ENCODE results near the gene TBC1D16.
"Not testable (repeated sequence)": the region's sequence is repeated elsewhere in the genome, so short reads cannot be mapped to it uniquely, and the experiment has no call there.

TBC1D16 gene

GRCh38 chr17:79912552-79913330 lies 122.9 kb downstream of the TBC1D16 start:
- no peak for DNase-seq (ENCODE audit: low read depth)

- DNase-seq (ENCODE audit: low read depth) = no peak
Observed at GRCh38 chr17:79911430-79912399, 124.0 kb downstream of the TBC1D16 start.

GRCh38 chr17:79910985-79911361 lies 124.7 kb downstream of the TBC1D16 start:
- DNase-seq (ENCODE audit: low read depth) = no peak

DNA sequence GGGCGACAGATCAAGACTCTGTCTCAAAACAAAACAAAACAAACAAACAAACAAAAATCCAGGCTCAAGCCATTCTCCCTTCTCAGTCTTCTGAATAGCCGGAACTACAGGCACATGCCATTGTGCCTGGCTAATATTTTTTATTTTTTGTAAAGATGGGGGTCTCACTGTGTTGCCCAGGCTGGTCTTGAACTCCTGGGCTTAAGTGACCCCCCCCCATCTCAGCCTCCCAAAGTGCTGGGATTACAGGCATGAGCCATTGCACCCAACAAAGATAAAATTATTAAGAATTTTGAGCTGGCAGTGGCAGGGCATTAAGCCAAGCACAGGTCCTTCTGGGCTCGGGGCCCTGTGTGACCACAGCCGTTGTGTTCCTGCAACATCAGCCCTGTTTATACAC lies 126.6 kb downstream of the TBC1D16 start:
- no peak for DNase-seq (ENCODE audit: low read depth)

GRCh38 chr17:79907850-79908249 lies 127.8 kb downstream of the TBC1D16 start:
- no peak for DNase-seq (ENCODE audit: low read depth)

GRCh38 chr17:79907217-79907715 lies 128.4 kb downstream of the TBC1D16 start:
- no peak for DNase-seq (ENCODE audit: low read depth)

GRCh38 chr17:79905832-79906231 lies 129.8 kb downstream of the TBC1D16 start:
- no peak for DNase-seq (ENCODE audit: low read depth)

GRCh38 chr17:79904865-79905264 lies 130.8 kb downstream of the TBC1D16 start:
- no peak for DNase-seq (ENCODE audit: low read depth)

- no peak for DNase-seq (ENCODE audit: low read depth)
Observed at GRCh38 chr17:79902146-79902791, 133.4 kb downstream of the TBC1D16 start.

GRCh38 chr17:79901131-79901530 lies 134.5 kb downstream of the TBC1D16 start:
- DNase-seq (ENCODE audit: low read depth) = no peak

- DNase-seq (ENCODE audit: low read depth) = no peak
Observed at GRCh38 chr17:79899584-79899983, 136.1 kb downstream of the TBC1D16 start.

DNA sequence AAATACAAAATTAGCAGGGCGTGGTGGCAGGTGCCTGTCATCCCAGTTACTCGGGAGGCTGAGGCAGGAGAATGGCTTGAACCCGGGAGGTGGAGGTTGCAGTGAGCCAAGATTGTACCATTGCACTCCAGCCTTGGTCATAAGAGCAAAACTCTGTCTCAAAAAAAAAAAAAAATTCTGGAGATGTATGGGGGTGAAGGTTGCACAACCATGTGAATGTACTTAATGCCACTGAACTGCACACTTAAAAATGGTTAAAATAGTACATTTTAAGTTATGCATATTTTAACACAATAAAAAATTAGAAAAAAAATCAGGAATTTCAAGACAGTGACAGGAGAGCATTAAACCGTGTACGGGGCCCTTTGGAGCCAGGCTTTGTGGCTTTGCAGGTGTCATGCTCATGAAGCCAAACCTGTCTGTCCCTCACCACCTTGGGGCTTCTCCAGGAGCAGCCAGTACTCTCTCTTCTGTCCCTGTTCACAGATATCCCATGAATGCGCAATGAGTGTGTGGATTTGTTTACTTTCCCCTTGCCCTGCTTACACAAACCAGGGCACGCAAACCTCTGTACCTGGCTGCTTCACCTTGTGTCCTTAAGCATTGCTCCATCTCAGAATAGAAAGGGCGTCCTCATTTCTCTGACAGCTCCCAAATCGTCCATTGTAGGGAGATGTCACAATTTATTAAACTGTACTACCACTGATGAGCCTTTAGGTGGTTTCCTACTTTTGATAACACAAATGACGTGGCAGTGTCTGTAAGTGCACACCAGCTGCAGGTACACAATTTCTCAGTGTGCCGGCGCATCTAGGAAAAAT lies 138.2 kb downstream of the TBC1D16 start:
- no peak for DNase-seq (ENCODE audit: low read depth)

DNA sequence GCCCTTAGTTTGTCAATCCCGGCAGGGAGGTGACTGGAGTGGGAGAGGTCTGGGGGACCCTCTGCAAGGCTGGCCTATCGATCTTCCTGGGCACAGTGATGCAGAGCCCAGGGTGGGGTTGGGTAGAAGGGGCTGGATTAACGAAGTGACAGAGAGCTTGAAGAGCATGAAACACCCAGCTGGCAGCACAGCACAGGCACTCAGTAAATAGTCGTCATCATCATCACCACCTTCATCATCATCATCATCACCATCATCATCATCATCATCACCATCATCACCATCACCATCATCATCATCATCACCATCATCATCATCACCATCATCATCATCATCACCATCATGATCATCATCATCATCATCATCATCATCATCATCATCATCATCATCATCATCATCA lies 142.2 kb downstream of the TBC1D16 start:
- DNase-seq (ENCODE audit: low read depth) = not testable (repeated sequence)

- no peak for DNase-seq (ENCODE audit: low read depth)
Observed at GRCh38 chr17:79892457-79893241, 143.0 kb downstream of the TBC1D16 start.

- no peak for DNase-seq (ENCODE audit: low read depth)
Observed at GRCh38 chr17:79891113-79891730, 144.4 kb downstream of the TBC1D16 start.

GRCh38 chr17:79890706-79891105 lies 145.0 kb downstream of the TBC1D16 start:
- no peak for DNase-seq (ENCODE audit: low read depth)

- DNase-seq (ENCODE audit: low read depth) = no peak
Observed at GRCh38 chr17:79888811-79889634, 146.6 kb downstream of the TBC1D16 start.

DNA sequence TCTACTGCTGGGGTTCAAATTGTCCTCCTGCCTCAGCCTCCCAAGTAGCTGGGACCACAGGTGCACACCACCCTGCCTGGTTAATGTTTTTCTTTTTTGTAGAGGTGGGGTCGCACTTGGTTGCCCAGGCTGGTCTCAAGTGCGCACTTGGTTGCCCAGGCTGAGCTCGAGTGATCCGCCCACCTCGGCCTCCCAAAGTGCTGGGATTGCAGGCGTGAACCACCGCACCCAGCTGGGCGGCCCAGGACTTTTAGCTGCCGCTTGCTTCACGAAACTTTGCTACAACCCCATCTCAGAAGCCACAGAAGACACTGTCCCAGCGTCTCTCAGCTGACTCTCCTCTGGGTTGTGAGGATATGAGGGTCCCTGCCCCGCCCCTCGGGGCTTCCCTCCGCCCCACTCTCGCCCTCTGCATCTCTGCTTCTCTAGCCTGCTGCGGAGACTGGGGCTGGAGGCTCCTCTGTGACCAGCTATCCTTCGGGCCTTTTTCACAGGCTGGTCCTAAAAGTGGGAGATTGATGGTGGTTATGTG lies 147.6 kb downstream of the TBC1D16 start:
- DNase-seq (ENCODE audit: low read depth) = no peak

DNA sequence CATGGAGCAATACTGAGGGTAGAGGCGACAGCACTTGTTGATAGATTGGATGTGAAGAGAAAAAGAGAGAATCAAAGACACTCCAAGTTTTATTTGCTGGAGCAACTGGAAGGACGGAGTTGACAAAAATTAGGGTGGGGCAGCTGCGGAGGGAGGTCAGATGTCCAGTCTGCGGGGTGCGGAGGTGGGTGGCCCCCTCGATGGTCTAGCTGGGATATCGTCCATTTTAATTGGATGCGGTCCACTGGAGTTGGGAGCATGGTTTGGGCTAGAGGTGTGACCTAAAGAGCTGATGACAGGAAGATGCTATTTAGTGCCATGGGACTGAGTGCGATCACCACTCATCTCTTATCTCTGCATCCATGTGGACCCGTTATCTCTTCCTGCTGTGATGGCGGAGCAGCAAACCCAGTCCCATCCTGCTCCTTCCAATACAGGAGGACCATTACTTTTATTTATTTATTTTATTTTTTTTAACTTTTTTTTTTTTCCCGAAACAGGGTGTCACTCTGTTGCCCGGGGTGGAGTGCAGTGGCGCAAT lies 148.2 kb downstream of the TBC1D16 start:
- DNase-seq (ENCODE audit: low read depth) = no peak
